Body of pancreas (tissue), 4 donors: ENCODE measurements around the gene NEGR1.

Experiments
- POLR2A ChIP-seq, 3 donors: fragments of 450-650 bp; IDR thresholded peaks; one replicate each; pipeline ENCODE4 v1.6.1; 2016; ENCODE audit warnings: antibody characterized with exemption in 3 of 3, mild to moderate bottlenecking in 2 of 3
- TF ChIP-seq, protein P1 (sequence below), 7 experiments: fragments of 450-650 bp in 4 of 7; fragments of 200-600 bp in 3 of 7; sonication (generic) in 3 of 7; IDR thresholded peaks; one replicate each; pipeline ENCODE4 v1.5.1; 2016 to 2019; ENCODE audit warnings: antibody characterized with exemption in 7 of 7

DNA sequence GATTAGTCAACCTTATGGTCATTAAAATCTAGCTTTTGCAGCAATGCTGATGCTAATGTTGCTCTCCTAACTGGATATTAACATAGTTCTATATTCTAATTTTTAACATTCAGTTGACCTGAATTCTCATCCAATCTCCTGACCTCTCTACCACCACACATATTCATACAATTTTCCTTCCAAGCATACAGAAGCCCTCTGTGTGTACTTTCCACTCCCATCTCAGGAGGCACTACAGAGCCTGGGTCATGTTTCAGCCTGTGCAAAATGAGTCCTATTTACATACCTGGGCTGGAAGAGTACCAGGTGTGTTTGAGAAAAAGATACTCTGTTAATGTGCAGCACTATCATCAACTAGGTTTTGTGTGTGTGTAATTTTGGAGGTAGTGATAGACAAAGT lies 486.3 kb downstream of the NEGR1 start:
- TF ChIP-seq POLR2A (IDR thresholded peaks at IDR 0.05): no peak
- TF ChIP-seq, protein P1, sequence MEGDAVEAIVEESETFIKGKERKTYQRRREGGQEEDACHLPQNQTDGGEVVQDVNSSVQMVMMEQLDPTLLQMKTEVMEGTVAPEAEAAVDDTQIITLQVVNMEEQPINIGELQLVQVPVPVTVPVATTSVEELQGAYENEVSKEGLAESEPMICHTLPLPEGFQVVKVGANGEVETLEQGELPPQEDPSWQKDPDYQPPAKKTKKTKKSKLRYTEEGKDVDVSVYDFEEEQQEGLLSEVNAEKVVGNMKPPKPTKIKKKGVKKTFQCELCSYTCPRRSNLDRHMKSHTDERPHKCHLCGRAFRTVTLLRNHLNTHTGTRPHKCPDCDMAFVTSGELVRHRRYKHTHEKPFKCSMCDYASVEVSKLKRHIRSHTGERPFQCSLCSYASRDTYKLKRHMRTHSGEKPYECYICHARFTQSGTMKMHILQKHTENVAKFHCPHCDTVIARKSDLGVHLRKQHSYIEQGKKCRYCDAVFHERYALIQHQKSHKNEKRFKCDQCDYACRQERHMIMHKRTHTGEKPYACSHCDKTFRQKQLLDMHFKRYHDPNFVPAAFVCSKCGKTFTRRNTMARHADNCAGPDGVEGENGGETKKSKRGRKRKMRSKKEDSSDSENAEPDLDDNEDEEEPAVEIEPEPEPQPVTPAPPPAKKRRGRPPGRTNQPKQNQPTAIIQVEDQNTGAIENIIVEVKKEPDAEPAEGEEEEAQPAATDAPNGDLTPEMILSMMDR (IDR thresholded peaks at IDR 0.05): peak in 1 of 7 experiments; percentile 26
